IMR-90 (cell line): ENCODE data around the gene ADGRL4. TPM values are rescaled to one million over a fixed set of nuclear protein-coding genes. Genes with fewer than 3 reads are reported as not detected.

Experiments used
- ATAC-seq: fragments of 200-7000 bp; cut with Tn5 transposase; 2 replicates; pipeline ENCODE4 v1.9.1; 2020; ENCODE audit warnings: low read depth, mild to moderate bottlenecking, moderate library complexity
- BruUV-seq: library from RNA; stranded (reverse); fragments of 400-500 nt; replicated peaks from 2 replicates; lab custom pipeline; 2021; lab: Mats Ljungman, UMichigan
- CTCF ChIA-PET: fragments of 300-600 bp; formaldehyde crosslinking; extraction: SDS; loops from one replicate; lab custom pipeline; 2021; ENCODE audit warnings: antibody characterized with exemption; lab: Yijun Ruan, JAX
- POLR2A ChIA-PET: fragments of 300-600 bp; sonication (Branson Sonifier 250); formaldehyde crosslinking; loops from one replicate; lab custom pipeline; 2022; ENCODE audit warnings: antibody characterized with exemption; ENCODE audit not compliant: unreplicated experiment; lab: Charles Lee
- DNase-seq: peaks from one replicate; pipeline ENCODE4 v3.0.0; 2013
- H2AFZ ChIP-seq: replicated peaks from 2 replicates; pipeline ENCODE3; 2013; ENCODE audit warnings: low read length, mild to moderate bottlenecking; ENCODE audit not compliant: poor library complexity
- H2AK5ac ChIP-seq: 2 replicates; pipeline ENCODE4 v1.6.1; 2013; ENCODE audit warnings: low read depth, low read length, inconsistent platforms
- H2AK9ac ChIP-seq: replicated peaks from 2 replicates; pipeline ENCODE3; 2013; ENCODE audit warnings: mild to moderate bottlenecking, low read depth, low read length, moderate library complexity; ENCODE audit not compliant: poor library complexity
- H2BK120ac ChIP-seq: 2 replicates; pipeline ENCODE4 v1.6.1; 2013; ENCODE audit warnings: low read depth, low read length, inconsistent platforms
- H2BK15ac ChIP-seq: 3 replicates; pipeline ENCODE4 v1.6.1; 2013; ENCODE audit warnings: low read depth, low read length, inconsistent platforms
- H2BK20ac ChIP-seq: 2 replicates; pipeline ENCODE4 v1.6.1; 2013; ENCODE audit warnings: low read depth, mild to moderate bottlenecking, inconsistent platforms, low read length, moderate library complexity
- H2BK5ac ChIP-seq: 2 replicates; pipeline ENCODE4 v1.6.1; 2013; ENCODE audit warnings: mild to moderate bottlenecking, low read depth, low read length, inconsistent platforms; ENCODE audit not compliant: poor library complexity, severe bottlenecking
- H3K14ac ChIP-seq: replicated peaks from 2 replicates; pipeline ENCODE4 v1.6.1; 2013; ENCODE audit warnings: low read depth, low read length, inconsistent platforms
- H3K18ac ChIP-seq: 2 replicates; pipeline ENCODE4 v1.6.1; 2013; ENCODE audit warnings: low read depth, low read length, control low read depth
- H3K23ac ChIP-seq: 2 replicates; pipeline ENCODE4 v1.6.1; 2013; ENCODE audit warnings: low read depth, low read length, inconsistent platforms
- H3K27ac ChIP-seq: 2 replicates; pipeline ENCODE4 v1.5.1; 2013; ENCODE audit warnings: mild to moderate bottlenecking, control low read depth, low read length; ENCODE audit not compliant: insufficient read depth
- H3K27me3 ChIP-seq: 2 replicates; pipeline ENCODE4 v1.6.1; 2013; ENCODE audit warnings: low read length; ENCODE audit not compliant: control insufficient read depth, insufficient read depth
- H3K36me3 ChIP-seq: 2 replicates; pipeline ENCODE4 v1.6.1; 2013; ENCODE audit warnings: low read length, mixed read lengths; ENCODE audit not compliant: control insufficient read depth, insufficient read depth
- H3K4ac ChIP-seq: 2 replicates; pipeline ENCODE4 v1.6.1; 2013; ENCODE audit warnings: low read depth, low read length, inconsistent platforms
- H3K4me1 ChIP-seq: 2 replicates; pipeline ENCODE4 v1.6.1; 2013; ENCODE audit warnings: low read length, mixed read lengths; ENCODE audit not compliant: control insufficient read depth, insufficient read depth
- H3K4me2 ChIP-seq: 2 replicates; pipeline ENCODE4 v1.6.1; 2013; ENCODE audit warnings: low read depth, mild to moderate bottlenecking, control low read depth, low read length, moderate library complexity
- H3K4me3 ChIP-seq: 2 replicates; pipeline ENCODE4 v1.5.1; 2013; ENCODE audit warnings: low read depth, mild to moderate bottlenecking, control low read depth, low read length, moderate library complexity; ENCODE audit not compliant: insufficient read depth
- H3K56ac ChIP-seq: 2 replicates; pipeline ENCODE4 v1.6.1; 2013; ENCODE audit warnings: low read length, inconsistent platforms; ENCODE audit not compliant: insufficient read depth; ENCODE audit errors: extremely low read depth
- H3K79me1 ChIP-seq, 2 experiments: 2 replicates each; pipeline ENCODE4 v1.6.1; 2013; ENCODE audit warnings: low read length in 2 of 2, inconsistent platforms in 1 of 2, low read depth in 1 of 2
- H3K9ac ChIP-seq: 2 replicates; pipeline ENCODE4 v1.6.1; 2013; ENCODE audit warnings: low read depth, low read length, control low read depth
- H3K9me1 ChIP-seq: 2 replicates; pipeline ENCODE4 v1.6.1; 2013; ENCODE audit warnings: low read length, inconsistent platforms; ENCODE audit not compliant: insufficient read depth
- H3K9me3 ChIP-seq: 2 replicates; pipeline ENCODE4 v1.6.1; 2013; ENCODE audit warnings: low read length; ENCODE audit not compliant: control insufficient read depth, insufficient read depth
- H4K20me1 ChIP-seq: 2 replicates; pipeline ENCODE4 v1.6.1; 2013; ENCODE audit warnings: low read length, inconsistent platforms; ENCODE audit not compliant: insufficient read depth
- H4K5ac ChIP-seq: 2 replicates; pipeline ENCODE4 v1.6.1; 2013; ENCODE audit warnings: mild to moderate bottlenecking, low read depth, low read length, control low read depth
- H4K8ac ChIP-seq, 2 experiments: 2 replicates each; pipeline ENCODE4 v1.6.1; 2013; ENCODE audit warnings: low read depth in 2 of 2, low read length in 2 of 2, control low read depth in 1 of 2, inconsistent platforms in 1 of 2
- H4K91ac ChIP-seq: 2 replicates; pipeline ENCODE4 v1.6.1; 2013; ENCODE audit warnings: low read depth, low read length, inconsistent platforms; ENCODE audit not compliant: insufficient read depth
- CEBPB ChIP-seq: IDR thresholded peaks from 2 replicates; pipeline ENCODE4 v1.6.1; 2012; ENCODE audit warnings: low read depth, low read length, improper control_type of control experiment
- CHD1 ChIP-seq: IDR thresholded peaks from 2 replicates; pipeline ENCODE4 v1.6.1; 2012; ENCODE audit warnings: low read depth, low read length, improper control_type of control experiment
- CTCF ChIP-seq: conservative IDR thresholded peaks from 2 replicates; pipeline ENCODE4 v1.5.1; 2012; ENCODE audit warnings: mild to moderate bottlenecking, low read depth, low read length, improper control_type of control experiment
- FOS ChIP-seq: fragments of 150-350 bp; IDR thresholded peaks from 2 replicates; pipeline ENCODE4 v1.6.1; 2016; ENCODE audit warnings: low read depth, low read length
- POLR2A ChIP-seq: IDR thresholded peaks from 2 replicates; pipeline ENCODE4 v1.6.1; 2012; ENCODE audit warnings: mild to moderate bottlenecking, low read depth, low read length
- RAD21 ChIP-seq: IDR thresholded peaks from 2 replicates; pipeline ENCODE4 v1.6.1; 2012; ENCODE audit warnings: low read length, improper control_type of control experiment
- RFX5 ChIP-seq: IDR thresholded peaks from 2 replicates; pipeline ENCODE4 v1.8.0; 2012; ENCODE audit warnings: low read depth, mild to moderate bottlenecking, low read length, moderate library complexity
- SMC3 ChIP-seq: fragments of 150-350 bp; IDR thresholded peaks from 2 replicates; pipeline ENCODE4 v1.6.1; 2016; ENCODE audit warnings: low read depth, mild to moderate bottlenecking, antibody characterized with exemption, low read length, moderate library complexity
- WGBS, 2 experiments: methylation state at CpG; one replicate each; pipeline versions ENCODE4 v1.1.5 to v1.1.7; 2013; ENCODE audit warnings: missing lambda C conversion rate in 2 of 2; ENCODE audit not compliant: insufficient read length in 1 of 2; ENCODE audit errors: extremely low coverage in 2 of 2; 5-methylcytosine and 5-hydroxymethylcytosine counted together
- dilution Hi-C: fragments of 300-500 bp; cut with HindIII; formaldehyde crosslinking; loops from one replicate; pipeline ENCODE4 v1.14.3; 2018; ENCODE audit warnings: low sequenced_read_pairs; ENCODE audit not compliant: unreplicated experiment
- in situ Hi-C: fragments of 300-500 bp; cut with MboI; formaldehyde crosslinking; loops from 3 replicates; pipeline ENCODE4 v1.14.3; 2019; ENCODE audit warnings: low sequenced_read_pairs, inconsistent platforms, mixed read lengths
- intact Hi-C: fragments of 100-400 bp; cut with micrococcal nuclease; formaldehyde crosslinking; loops from 2 replicates; pipeline ENCODE4 v1.10.0; 2022
- polyA plus RNA-seq, 3 experiments: library from polyadenylated mRNA; depleted of rRNA; stranded (reverse); fragments of >200 nt; gene quantifications; 2 replicates each; pipeline ENCODE4 v1.2.3, GENCODE V29; 2012; ENCODE audit warnings: low replicate concordance in 1 of 3
- total RNA-seq: library from RNA; depleted of rRNA; stranded (reverse); fragments of >200 nt; gene quantifications from 2 replicates; pipeline ENCODE4 v1.2.3, GENCODE V29; 2012
- TF ChIP-seq, protein P1 (sequence below): fragments of 150-350 bp; IDR thresholded peaks from 2 replicates; pipeline ENCODE4 v1.6.1; 2017; ENCODE audit warnings: mild to moderate bottlenecking, antibody characterized with exemption, low read length, low read depth

Gene ADGRL4
- total and polyA plus RNA-seq, 2 of the 4 experiments (the other 2 are of a cell fraction) = 3.2 to 4.5 TPM

GRCh38 chr1:78884685-78885452 lies 121.7 kb downstream of the ADGRL4 start:
- BruUV-seq = no TSS peak
- CTCF ChIA-PET = interaction anchor here (0.6 kb wide), 1 partner anchor 660 kb away, joined by 3 read pairs; no protein-coding TSS in a partner anchor
- no peaks in the 10 kb centered on the region for H3K36me3 ChIP-seq
- H2AK5ac ChIP-seq = no peak overlapping the region
- no peak overlapping the region for H3K14ac ChIP-seq
- H3K27ac ChIP-seq = no peak overlapping the region
- no peak overlapping the region for H4K8ac ChIP-seq
- no peaks in the 10 kb centered on the region for H3K9me3 ChIP-seq
- peak; percentile 37 for ATAC-seq
- no peaks in the 10 kb centered on the region for H3K27me3 ChIP-seq
- peak overlapping the region; percentile 0 for H3K4me2 ChIP-seq
- H3K9ac ChIP-seq = no peak overlapping the region
- H3K9me1 ChIP-seq = no peaks in the 10 kb centered on the region
- no peak overlapping the region for H3K4ac ChIP-seq
- WGBS, 2 experiments = no CpG with 5 or more reads among the region's 6 CpGs
- H2AK9ac ChIP-seq = no peak overlapping the region
- no peaks in the 10 kb centered on the region for H4K20me1 ChIP-seq
- in situ Hi-C loops (no loop called here), intact Hi-C loops (no loop called here), dilution Hi-C loops (no loop called here)
- peaks cover 5% of the 10 kb centered on the region for H3K4me1 ChIP-seq
- H4K91ac ChIP-seq = no peak overlapping the region
- no peak overlapping the region for H3K23ac ChIP-seq
- peak; percentile 21 for DNase-seq
- H3K4me3 ChIP-seq = no peak overlapping the region
- H2BK5ac ChIP-seq = no peak overlapping the region
- H2BK20ac ChIP-seq = no peak overlapping the region
- no peak overlapping the region for H2AFZ ChIP-seq
- H3K79me1 ChIP-seq = no peaks in the 10 kb centered on the region
- H3K18ac ChIP-seq = no peak overlapping the region
- no peak overlapping the region for H3K56ac ChIP-seq
- POLR2A ChIA-PET = no interaction called here
- H2BK15ac ChIP-seq = no peak overlapping the region
- H2BK120ac ChIP-seq = no peak overlapping the region
- no peak overlapping the region for H4K5ac ChIP-seq
- TF ChIP-seq CEBPB (no peak), CTCF (no peak), SMC3 (no peak), POLR2A (no peak), RFX5 (no peak), RAD21 (no peak), CHD1 (no peak), FOS (no peak)
- TF ChIP-seq, protein P1, sequence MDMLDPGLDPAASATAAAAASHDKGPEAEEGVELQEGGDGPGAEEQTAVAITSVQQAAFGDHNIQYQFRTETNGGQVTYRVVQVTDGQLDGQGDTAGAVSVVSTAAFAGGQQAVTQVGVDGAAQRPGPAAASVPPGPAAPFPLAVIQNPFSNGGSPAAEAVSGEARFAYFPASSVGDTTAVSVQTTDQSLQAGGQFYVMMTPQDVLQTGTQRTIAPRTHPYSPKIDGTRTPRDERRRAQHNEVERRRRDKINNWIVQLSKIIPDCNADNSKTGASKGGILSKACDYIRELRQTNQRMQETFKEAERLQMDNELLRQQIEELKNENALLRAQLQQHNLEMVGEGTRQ = no peak
